Pancreas (tissue), 10 donors: ENCODE data around the gene ATG7. TPM values are rescaled to one million over a fixed set of nuclear protein-coding genes. Genes with fewer than 3 reads are reported as not detected.

ENCODE experiments used
- ATAC-seq, 4 donors: fragments of 200-7000 bp; cut with Tn5 transposase; one replicate each; pipeline versions ENCODE4 v1.8.0 to v1.9.1; 2020; ENCODE audit warnings: mild to moderate bottlenecking in 4 of 4, moderate library complexity in 4 of 4
- DNase-seq, 6 donors: peaks; one replicate each; pipeline ENCODE4 v3.0.0-alpha.2; 2020
- FAIRE-seq: peaks from 2 replicates; lab custom pipeline; 2012; peaks lifted over from hg19 to GRCh38; lab: Jason Lieb, UNC
- H3K27ac ChIP-seq, 4 donors: fragments of 200-600 bp; sonication (generic); 1 replicate in 3 of 4; 2 replicates in 1 of 4; pipeline versions ENCODE4 v1.5.0 to v1.8.0; 2020
- H3K27me3 ChIP-seq, 4 donors: fragments of 200-600 bp; one replicate each; pipeline ENCODE4 v1.8.0; 2021
- H3K36me3 ChIP-seq, 3 donors: fragments of 200-600 bp; sonication (generic) in 1 of 3; one replicate each; pipeline versions ENCODE4 v1.5.0 to v1.8.0; 2020 to 2021
- H3K4me1 ChIP-seq, 3 donors: fragments of 200-600 bp; one replicate each; pipeline ENCODE4 v1.8.0; 2021
- H3K4me3 ChIP-seq, 4 donors: fragments of 200-600 bp; sonication (generic) in 2 of 4; one replicate each; pipeline versions ENCODE4 v1.5.0 to v1.8.0; 2020 to 2021
- H3K9me3 ChIP-seq, 4 donors: fragments of 200-600 bp; one replicate each; pipeline ENCODE4 v1.8.0; 2021
- WGBS, 2 donors: extraction: QIAGEN DNeasy Blood & Tissue Kit; methylation state at CpG; one replicate each; pipeline ENCODE4 v1.1.7; 2013; 5-methylcytosine and 5-hydroxymethylcytosine counted together
- intact Hi-C, 3 donors: fragments of 100-400 bp; cut with DNase I; formaldehyde crosslinking; loops; one replicate each; pipeline versions ENCODE4 v1.11.1 to v1.14.2; 2022
- polyA plus RNA-seq, 2 donors: library from polyadenylated mRNA; stranded (reverse); fragments of 200-250 nt; gene quantifications; one replicate each; pipeline ENCODE4 v1.2.3, GENCODE V29; 2013
- total RNA-seq, 6 donors: library from RNA; stranded (reverse); fragmentation: NEBNext Ultra II Directional in 4 of 6; extraction: Animal tissue kit (Norgen Biotek cat#: 25700) in 4 of 6; gene quantifications; one replicate each; pipeline versions ENCODE4 v1.2.1 to v1.2.4, GENCODE V29; 2021 to 2023
- TF ChIP-seq, protein P1 (sequence below), 4 donors: fragments of 200-600 bp; sonication (generic) in 3 of 4; IDR thresholded peaks; one replicate each; pipeline versions ENCODE4 v1.5.0 to v1.8.0; 2021; ENCODE audit warnings: antibody characterized with exemption in 4 of 4
- donor health status: healthy with polysubstance abuse.
- donor health status: DM: no; HTN: no; CAD: no; lungs with moderate emphysema.
- donor health status: DM: no; HTN: no; CAD: no.
- donor health status: control.
- donor health status: control.
- donor health status: Bipolar disorder and iron deficiency.
- donor health status: DM: yes; HTN: yes; CAD: no.
- donor health status: DM: no; HTN: no; CAD: no.
- donor health status: DM: no; HTN: no; CAD: no.
- donor health status: DM: yes; HTN: yes; CAD: no.

The ATG7 gene
- total and polyA plus RNA-seq, 8 donors = 5.1 to 28.0 (median 15.7) TPM

DNA sequence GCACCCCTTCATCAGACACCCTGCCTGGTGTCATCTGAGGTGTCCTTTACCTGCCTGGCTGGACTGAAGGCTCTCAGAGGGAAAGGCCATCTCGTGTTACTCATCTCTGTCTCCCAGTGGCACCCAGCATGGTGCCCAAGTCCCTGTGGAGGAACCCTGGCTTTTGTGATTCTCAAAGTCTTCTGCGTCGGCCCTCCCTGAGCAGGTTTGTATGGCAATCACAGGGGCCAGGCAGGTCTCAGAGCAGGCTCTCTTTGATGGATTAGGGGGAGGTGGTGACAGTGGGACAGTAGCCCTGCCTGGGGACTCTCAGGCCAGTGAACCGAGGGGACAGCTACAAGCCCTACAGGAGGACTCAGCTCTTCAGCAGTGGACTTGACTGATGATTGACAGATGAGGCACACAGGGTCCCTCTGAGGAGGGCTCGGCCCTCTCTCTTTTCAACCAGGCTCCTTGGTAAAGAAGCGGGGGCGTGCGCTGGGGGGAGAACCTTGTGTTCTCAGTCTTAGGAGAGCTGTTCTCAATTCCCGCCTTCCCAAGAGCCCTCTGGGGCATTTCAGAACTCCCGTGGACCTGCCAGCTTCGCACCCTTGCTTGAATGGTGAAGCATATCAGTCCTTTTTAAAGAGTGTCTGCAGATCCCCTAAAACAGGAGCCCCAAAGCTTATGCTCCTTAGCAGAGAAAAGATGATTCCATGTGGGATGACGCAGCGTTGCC lies 263.2 kb downstream of the ATG7 start:
- intact Hi-C loops = no loop called here
- H3K4me1 ChIP-seq = no peaks in the 10 kb centered on the region
- ATAC-seq = no peak
- no peak overlapping the region for H3K4me3 ChIP-seq
- H3K9me3 ChIP-seq = no peaks in the 10 kb centered on the region
- FAIRE-seq = no peak
- TF ChIP-seq, protein P1, sequence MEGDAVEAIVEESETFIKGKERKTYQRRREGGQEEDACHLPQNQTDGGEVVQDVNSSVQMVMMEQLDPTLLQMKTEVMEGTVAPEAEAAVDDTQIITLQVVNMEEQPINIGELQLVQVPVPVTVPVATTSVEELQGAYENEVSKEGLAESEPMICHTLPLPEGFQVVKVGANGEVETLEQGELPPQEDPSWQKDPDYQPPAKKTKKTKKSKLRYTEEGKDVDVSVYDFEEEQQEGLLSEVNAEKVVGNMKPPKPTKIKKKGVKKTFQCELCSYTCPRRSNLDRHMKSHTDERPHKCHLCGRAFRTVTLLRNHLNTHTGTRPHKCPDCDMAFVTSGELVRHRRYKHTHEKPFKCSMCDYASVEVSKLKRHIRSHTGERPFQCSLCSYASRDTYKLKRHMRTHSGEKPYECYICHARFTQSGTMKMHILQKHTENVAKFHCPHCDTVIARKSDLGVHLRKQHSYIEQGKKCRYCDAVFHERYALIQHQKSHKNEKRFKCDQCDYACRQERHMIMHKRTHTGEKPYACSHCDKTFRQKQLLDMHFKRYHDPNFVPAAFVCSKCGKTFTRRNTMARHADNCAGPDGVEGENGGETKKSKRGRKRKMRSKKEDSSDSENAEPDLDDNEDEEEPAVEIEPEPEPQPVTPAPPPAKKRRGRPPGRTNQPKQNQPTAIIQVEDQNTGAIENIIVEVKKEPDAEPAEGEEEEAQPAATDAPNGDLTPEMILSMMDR (IDR thresholded peaks at IDR 0.05) = no peak
- H3K27ac ChIP-seq = no peak overlapping the region
- WGBS, 2 donors = 95 to 97% methylated on average over 13 of the region's 13 CpGs
- no peaks in the 10 kb centered on the region for H3K36me3 ChIP-seq
- no peak for DNase-seq
- no peaks in the 10 kb centered on the region for H3K27me3 ChIP-seq

DNA sequence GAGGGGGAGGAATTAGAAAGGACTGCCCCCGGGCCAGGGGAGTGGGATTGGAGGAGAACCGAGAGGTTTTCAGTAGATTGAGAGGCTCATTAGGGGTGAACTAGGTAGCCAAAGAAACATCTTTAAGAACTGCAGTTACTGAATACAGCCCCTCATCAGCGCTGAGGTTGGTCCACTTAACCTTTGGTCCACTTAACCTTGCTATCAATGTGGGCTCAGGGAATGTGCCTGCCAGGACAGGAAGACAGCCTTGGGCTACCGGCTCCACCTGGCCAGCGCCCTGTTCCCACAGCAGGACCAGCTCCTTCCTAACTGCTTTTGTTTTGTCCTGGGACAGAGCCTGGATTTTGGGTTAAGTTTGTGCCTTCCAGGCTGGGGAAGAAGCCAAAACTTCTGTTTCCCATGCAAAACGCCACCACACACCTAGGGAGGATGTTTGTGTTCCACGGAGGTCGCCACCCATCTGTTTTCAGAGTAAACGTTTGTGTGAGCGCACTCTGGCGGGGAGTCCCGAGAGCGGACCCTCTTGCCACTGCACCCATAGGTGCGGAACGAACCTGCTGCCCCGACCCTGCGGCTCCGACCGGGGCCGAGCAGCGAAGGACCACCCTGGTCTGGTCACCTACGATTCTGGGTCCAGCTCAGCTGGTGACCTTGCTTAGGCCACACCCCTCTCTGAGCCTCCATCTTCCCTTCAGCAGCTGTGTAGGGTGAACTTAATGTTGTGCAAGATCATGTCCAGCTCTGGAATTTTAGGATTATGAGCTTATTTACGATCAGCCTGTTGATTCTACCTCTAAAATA lies 264.1 kb downstream of the ATG7 start:
- TF ChIP-seq, protein P1 (IDR thresholded peaks at IDR 0.05) = no peak
- Histone ChIP-seq H3K4me3 (no peak overlapping the region), H3K9me3 (no peaks in the 10 kb centered on the region), H3K27me3 (no peaks in the 10 kb centered on the region), H3K36me3 (no peaks in the 10 kb centered on the region), H3K4me1 (no peaks in the 10 kb centered on the region), H3K27ac (no peak overlapping the region)
- no peak for FAIRE-seq
- intact Hi-C loops = no loop called here
- 88 to 89% methylated on average over 23 of the region's 23 CpGs for WGBS, 2 donors
- ATAC-seq = no peak
- DNase-seq = no peak

DNA sequence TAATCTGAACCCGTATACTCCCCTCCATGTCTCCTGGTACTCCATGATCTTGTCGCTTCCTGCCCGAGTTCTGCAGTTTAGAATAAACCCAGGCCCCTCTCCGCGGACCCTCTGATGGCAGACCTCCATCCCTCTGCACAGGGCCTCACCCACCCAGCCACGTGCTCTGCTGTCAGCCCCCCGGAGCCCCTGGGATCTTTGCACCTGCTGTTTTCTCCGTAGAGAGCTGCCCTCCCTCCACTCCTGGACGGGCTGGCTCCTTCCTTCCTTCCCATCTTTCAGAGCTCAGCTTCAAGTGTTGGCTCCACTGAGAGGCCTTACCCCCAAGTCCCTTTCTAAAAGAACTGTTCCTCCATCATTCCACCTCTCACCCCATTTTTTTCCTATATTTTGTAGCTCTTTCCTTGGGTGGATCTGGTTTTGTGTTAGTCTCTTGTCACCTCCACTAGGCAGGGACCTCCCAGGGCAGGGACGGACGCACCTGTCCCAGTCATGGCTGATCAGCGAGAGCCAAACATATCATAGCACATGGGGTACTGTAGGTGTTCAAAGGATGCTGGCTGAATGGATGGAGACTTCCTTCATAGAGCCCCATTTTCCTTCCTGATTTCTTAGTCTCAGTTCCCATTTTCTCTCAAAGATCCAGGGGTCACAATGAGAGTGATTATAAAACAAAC lies 264.9 kb downstream of the ATG7 start:
- Histone ChIP-seq H3K9me3 (no peaks in the 10 kb centered on the region), H3K4me3 (no peak overlapping the region), H3K36me3 (no peaks in the 10 kb centered on the region), H3K27me3 (no peaks in the 10 kb centered on the region), H3K27ac (no peak overlapping the region), H3K4me1 (no peaks in the 10 kb centered on the region)
- DNase-seq = no peak
- TF ChIP-seq, protein P1 (IDR thresholded peaks at IDR 0.05) = no peak
- no peak for FAIRE-seq
- no peak for ATAC-seq
- intact Hi-C loops = no loop called here
- WGBS, 2 donors = 84 to 91% methylated on average over 12 of the region's 12 CpGs

DNA sequence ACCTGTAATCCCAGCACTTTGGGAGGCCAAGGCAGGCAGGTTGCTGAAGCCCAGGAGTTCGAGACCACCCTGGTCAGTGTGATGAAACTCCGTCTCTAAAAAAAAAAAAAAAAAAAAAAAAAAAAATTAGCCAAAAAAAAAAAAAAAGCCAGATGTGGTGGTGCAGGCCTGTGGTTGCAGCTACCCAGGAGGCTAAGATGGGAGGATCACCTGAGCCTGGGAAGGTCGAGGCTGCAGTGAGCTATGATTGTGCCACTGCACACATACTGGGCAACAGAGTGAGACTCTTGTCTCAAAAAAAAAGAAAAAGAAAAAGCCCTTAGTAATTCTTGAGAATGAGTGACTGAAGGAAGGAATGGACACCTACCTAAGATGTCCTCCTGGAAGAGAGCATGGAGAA lies 266.4 kb downstream of the ATG7 start:
- ATAC-seq (no peak), FAIRE-seq (no peak), DNase-seq (no peak)
- no peaks in the 10 kb centered on the region for H3K36me3 ChIP-seq
- no peaks in the 10 kb centered on the region for H3K27me3 ChIP-seq
- TF ChIP-seq, protein P1 (IDR thresholded peaks at IDR 0.05) = no peak
- H3K9me3 ChIP-seq = no peaks in the 10 kb centered on the region
- H3K4me1 ChIP-seq = no peaks in the 10 kb centered on the region
- no peak overlapping the region for H3K4me3 ChIP-seq
- 93 to 97% methylated on average over 3 of the region's 3 CpGs for WGBS, 2 donors
- intact Hi-C loops = no loop called here
- H3K27ac ChIP-seq = no peak overlapping the region
